Panc1 (cell line): ENCODE data around the gene MAGI1.

Experiments used
- CTCF ChIP-seq: fragments of 450-650 bp; IDR thresholded peaks from 2 replicates; pipeline ENCODE4 v1.5.1; 2017; ENCODE audit warnings: mild to moderate bottlenecking
- POLR2AphosphoS5 ChIP-seq: IDR thresholded peaks from 2 replicates; pipeline ENCODE4 v1.6.1; 2012; ENCODE audit warnings: mild to moderate bottlenecking, low read depth, low read length, moderate library complexity
- REST ChIP-seq, 2 experiments: IDR thresholded peaks; 2 replicates each; pipeline ENCODE4 v1.6.1; 2011 to 2012; ENCODE audit warnings: low read depth in 2 of 2, control low read depth in 1 of 2, low read length in 1 of 2, mild to moderate bottlenecking in 1 of 2, moderate library complexity in 1 of 2; ENCODE audit not compliant: insufficient read depth in 1 of 2
- SIN3A ChIP-seq: IDR thresholded peaks from 2 replicates; pipeline ENCODE4 v1.6.1; 2012; ENCODE audit warnings: low read depth, mild to moderate bottlenecking, low read length, moderate library complexity, borderline replicate concordance; ENCODE audit not compliant: insufficient read depth
- TCF7L2 ChIP-seq: IDR thresholded peaks from 2 replicates; pipeline ENCODE4 v1.6.1; 2011; ENCODE audit warnings: mild to moderate bottlenecking, low read depth, low read length, inconsistent platforms

GRCh38 chr3:65647369-65647768 is 391.3 kb downstream of the MAGI1 start:
- no peak for TF ChIP-seq CTCF
- TF ChIP-seq POLR2AphosphoS5: no peak
- no peak for TF ChIP-seq REST (IDR thresholded peaks at IDR 0.05; ENCODE audit: insufficient read depth in 1 of 2, low read depth in 2 of 2, low read length in 1 of 2)
- TF ChIP-seq SIN3A: no peak
- TF ChIP-seq TCF7L2: no peak
